Measurements from ENCODE around the gene IKZF5. TPM values are rescaled to one million over a fixed set of nuclear protein-coding genes. Genes with fewer than 3 reads are reported as not detected.

IKZF5 gene
- total and polyA plus RNA-seq, 2 donors (not counting 1 experiment from before 2014, with no cell fraction given): 15.8 to 24.6 TPM

GRCh38 chr10:123042708-123043408, 34.3 kb upstream of the IKZF5 start:
- no peak overlapping the region for H3K9ac ChIP-seq (ENCODE audit: low read length)
- 89% methylated on average over 6 of the region's 12 CpGs for WGBS (ENCODE audit: insufficient coverage)
- no peaks in the 10 kb centered on the region for H3K4me1 ChIP-seq (ENCODE audit: control insufficient read depth in 2 of 2, insufficient read depth in 2 of 2, low read length in 2 of 2)
- H3K27me3 Mint-ChIP-seq: no peaks in the 10 kb centered on the region
- TF ChIP-seq CTCF (IDR thresholded peaks at IDR 0.05) (no peak), EZH2 (IDR thresholded peaks at IDR 0.05; ENCODE audit: borderline replicate concordance, insufficient read depth, low read depth, low read length, poor library complexity, severe bottlenecking) (no peak)
- ATAC-seq (ENCODE audit: low read depth): no peak
- ChIA-PET POLR2A (no interaction called here), CTCF (interaction anchor here (0.9 to 7.8 kb wide), 13 partner anchors 9 to 523 kb away, joined by 3 to 71 read pairs (median 3); no protein-coding TSS in a partner anchor)
- H3K4me3 ChIP-seq (ENCODE audit: control extremely low read depth in 1 of 5, extremely low read depth in 1 of 5, insufficient read depth in 1 of 5, low read depth in 2 of 5, low read length in 4 of 5): no peak overlapping the region
- H3K27ac ChIP-seq (ENCODE audit: low read length in 2 of 2): no peak overlapping the region
- H3K79me2 ChIP-seq (ENCODE audit: control insufficient read depth, insufficient read depth, low read length): no peaks in the 10 kb centered on the region
- no peak overlapping the region for H3K4me2 ChIP-seq (replicated peaks; ENCODE audit: low read depth, low read length, poor library complexity, severe bottlenecking)
- peaks cover 3% of the 10 kb centered on the region for H3K4me1 Mint-ChIP-seq
- H3K36me3 ChIP-seq (replicated peaks in 1 of 2; ENCODE audit: control extremely low read depth in 1 of 2, control insufficient read depth in 1 of 2, extremely low read depth in 1 of 2, insufficient read depth in 2 of 2, low read length in 1 of 2): peaks cover 0 to 15% of the 10 kb centered on the region in 2 experiments
- no peak for DNase-seq
- no peaks in the 10 kb centered on the region for H3K9me3 ChIP-seq (ENCODE audit: control extremely low read depth in 1 of 3, control insufficient read depth in 2 of 3, insufficient read depth in 1 of 3, low read length in 2 of 3)
- H3K4me3 Mint-ChIP-seq: no peak overlapping the region
- H4K20me1 ChIP-seq (ENCODE audit: control insufficient read depth, insufficient read depth, low read length, poor library complexity, severe bottlenecking): no peaks in the 10 kb centered on the region
- no peak overlapping the region for H2AFZ ChIP-seq (ENCODE audit: insufficient read depth, low read depth, low read length, poor library complexity, severe bottlenecking)
- no peaks in the 10 kb centered on the region for H3K9me3 Mint-ChIP-seq (ENCODE audit: insufficient read depth)
- H3K27ac Mint-ChIP-seq: no peak overlapping the region
- no peaks in the 10 kb centered on the region for H3K27me3 ChIP-seq (replicated peaks in 1 of 4; ENCODE audit: control extremely low read depth in 1 of 4, control insufficient read depth in 3 of 4, insufficient read depth in 4 of 4, low read length in 3 of 4)
- intact Hi-C loops (cut with micrococcal nuclease): no loop called here

GRCh38 chr10:123039632-123039930, 31.0 kb upstream of the IKZF5 start:
- Mint-ChIP-seq H3K27ac (no peak overlapping the region), H3K4me3 (no peak overlapping the region), H3K4me1 (peaks cover 3% of the 10 kb centered on the region), H3K27me3 (no peaks in the 10 kb centered on the region), H3K9me3 (ENCODE audit: insufficient read depth) (no peaks in the 10 kb centered on the region)
- CTCF ChIA-PET: interaction anchor here (0.6 to 1.5 kb wide), 2 partner anchors 399 to 523 kb away, joined by 3 read pairs; no protein-coding TSS in a partner anchor
- intact Hi-C loops (cut with micrococcal nuclease): no loop called here
- no peak for ATAC-seq (ENCODE audit: low read depth)
- Histone ChIP-seq H3K36me3 (replicated peaks in 1 of 2; ENCODE audit: control extremely low read depth in 1 of 2, control insufficient read depth in 1 of 2, extremely low read depth in 1 of 2, insufficient read depth in 2 of 2, low read length in 1 of 2) (peaks cover 0 to 14% of the 10 kb centered on the region in 2 experiments), H2AFZ (ENCODE audit: insufficient read depth, low read depth, low read length, poor library complexity, severe bottlenecking) (no peak overlapping the region), H3K27ac (ENCODE audit: low read length in 2 of 2) (no peak overlapping the region), H3K79me2 (ENCODE audit: control insufficient read depth, insufficient read depth, low read length) (no peaks in the 10 kb centered on the region), H3K4me3 (ENCODE audit: control extremely low read depth in 1 of 5, extremely low read depth in 1 of 5, insufficient read depth in 1 of 5, low read depth in 2 of 5, low read length in 4 of 5) (no peak overlapping the region), H3K27me3 (replicated peaks in 1 of 4; ENCODE audit: control extremely low read depth in 1 of 4, control insufficient read depth in 3 of 4, insufficient read depth in 4 of 4, low read length in 3 of 4) (no peaks in the 10 kb centered on the region), H3K4me1 (ENCODE audit: control insufficient read depth in 2 of 2, insufficient read depth in 2 of 2, low read length in 2 of 2) (no peaks in the 10 kb centered on the region), H3K9me3 (ENCODE audit: control extremely low read depth in 1 of 3, control insufficient read depth in 2 of 3, insufficient read depth in 1 of 3, low read length in 2 of 3) (no peaks in the 10 kb centered on the region), H3K9ac (ENCODE audit: low read length) (no peak overlapping the region), H4K20me1 (ENCODE audit: control insufficient read depth, insufficient read depth, low read length, poor library complexity, severe bottlenecking) (no peaks in the 10 kb centered on the region), H3K4me2 (replicated peaks; ENCODE audit: low read depth, low read length, poor library complexity, severe bottlenecking) (no peak overlapping the region)
- POLR2A ChIA-PET: no interaction called here
- no peak for DNase-seq
- no peak for TF ChIP-seq CTCF (IDR thresholded peaks at IDR 0.05)
- TF ChIP-seq EZH2 (IDR thresholded peaks at IDR 0.05; ENCODE audit: borderline replicate concordance, insufficient read depth, low read depth, low read length, poor library complexity, severe bottlenecking): no peak

Data from B cell (primary cell).